GM19351 (cell line): ENCODE measurements around the gene GCKR.

ENCODE experiments used
- ATAC-seq: cut with Tn5 transposase; IDR thresholded peaks from one replicate; pipeline ENCODE4 v1.9.1; 2021; ENCODE audit warnings: mild to moderate bottlenecking, moderate library complexity; ENCODE audit not compliant: unreplicated experiment

GCKR gene

GRCh38 chr2:27496357-27497287 is at the start of gene GCKR:
TSS of gene GCKR (plus strand) at chr2:27496839. CDS start at chr2:27496905, 66 bp downstream.
- ATAC-seq: no peak

GRCh38 chr2:27448381-27448780 is 48.3 kb upstream of the GCKR start:
- no peak for ATAC-seq

GRCh38 chr2:27451095-27451494 is 45.5 kb upstream of the GCKR start:
- ATAC-seq: no peak

- ATAC-seq: no peak
These were observed 42.7 kb upstream of the GCKR start for GRCh38 chr2:27453968-27454367.

GRCh38 chr2:27461118-27461517 is 35.5 kb upstream of the GCKR start:
- no peak for ATAC-seq

- no peak for ATAC-seq
These were observed 32.2 kb upstream of the GCKR start for GRCh38 chr2:27464443-27464842.

- ATAC-seq: no peak
These were observed 24.7 kb upstream of the GCKR start for GRCh38 chr2:27471961-27472360.

GRCh38 chr2:27485496-27485895 is 11.1 kb upstream of the GCKR start:
- ATAC-seq: no peak

- no peak for ATAC-seq
These were observed 7.5 kb upstream of the GCKR start for GRCh38 chr2:27489118-27489497.

GRCh38 chr2:27489498-27490397 is 6.9 kb upstream of the GCKR start, which contains the start of gene IFT172:
TSS of gene IFT172 (minus strand) at chr2:27489743. CDS start at chr2:27489653, 90 bp downstream.
- peak; percentile 96 for ATAC-seq

- ATAC-seq: no peak
These were observed 4.1 kb upstream of the GCKR start for GRCh38 chr2:27492557-27492956.

- no peak for ATAC-seq
These were observed 2.7 kb upstream of the GCKR start for GRCh38 chr2:27493948-27494283.

- no peak for ATAC-seq
These were observed 2.2 kb upstream of the GCKR start for GRCh38 chr2:27494284-27494943.

GRCh38 chr2:27494944-27495554 is 1.6 kb upstream of the GCKR start, which contains the start of gene FNDC4:
TSS of gene FNDC4 (minus strand) at chr2:27495200. CDS start at chr2:27494679, 521 bp downstream.
- ATAC-seq: no peak

GRCh38 chr2:27495840-27496356 is 741 bp upstream of the GCKR start:
- ATAC-seq: no peak

- ATAC-seq: no peak
These were observed 619 bp downstream of the GCKR start for GRCh38 chr2:27497288-27497627.

- no peak for ATAC-seq
These were observed 2.3 kb downstream of the GCKR start for GRCh38 chr2:27498975-27499374.

GRCh38 chr2:27501042-27501441 is 4.4 kb downstream of the GCKR start:
- ATAC-seq: no peak

GRCh38 chr2:27502142-27502541 is 5.5 kb downstream of the GCKR start:
- ATAC-seq: no peak

- no peak for ATAC-seq
These were observed 9.9 kb downstream of the GCKR start for GRCh38 chr2:27506587-27506986.
